Left lung (tissue), 10 donors: ENCODE data around the gene SLC43A3. TPM values are rescaled to one million over a fixed set of nuclear protein-coding genes. Genes with fewer than 3 reads are reported as not detected.
A peak's percentile ranks its signal among the peaks of the same experiment; 100 is the strongest.

Source experiments
- ATAC-seq: fragments of 200-7000 bp; cut with Tn5 transposase; one replicate; pipeline ENCODE4 v1.9.1; 2020; ENCODE audit warnings: moderate library complexity
- DNase-seq, 4 donors: peaks; one replicate each; pipeline ENCODE4 v3.0.0-alpha.2; 2013 to 2020
- H3K27ac ChIP-seq, 2 donors: fragments of 200-600 bp; sonication (generic) in 1 of 2; one replicate each; pipeline versions ENCODE4 v1.5.0 to v1.8.0; 2020 to 2021
- H3K27me3 ChIP-seq, 2 donors: fragments of 200-600 bp; sonication (generic) in 1 of 2; one replicate each; pipeline versions ENCODE4 v1.5.0 to v1.8.0; 2020 to 2021
- H3K36me3 ChIP-seq, 2 donors: fragments of 200-600 bp; sonication (generic) in 1 of 2; one replicate each; pipeline versions ENCODE4 v1.5.0 to v1.8.0; 2020 to 2021
- H3K4me1 ChIP-seq, 2 donors: fragments of 200-600 bp; one replicate each; pipeline ENCODE4 v1.8.0; 2021
- H3K4me3 ChIP-seq, 2 donors: fragments of 200-600 bp; sonication (generic) in 1 of 2; one replicate each; pipeline versions ENCODE4 v1.5.0 to v1.8.0; 2020 to 2021; ENCODE audit warnings: mild to moderate bottlenecking in 1 of 2
- H3K9me3 ChIP-seq, 2 donors: fragments of 200-600 bp; sonication (generic) in 1 of 2; one replicate each; pipeline versions ENCODE4 v1.5.0 to v1.8.0; 2020 to 2021
- intact Hi-C, 2 donors: fragments of 100-400 bp; cut with DNase I; formaldehyde crosslinking; loops; one replicate each; pipeline versions ENCODE4 v1.11.2 to v1.14.2; 2022
- polyA plus RNA-seq, 6 donors: library from polyadenylated mRNA; unstranded; fragments of 120-200 nt; gene quantifications; one replicate each; pipeline ENCODE4 v1.2.1, GENCODE V29; 2013; ENCODE audit not compliant: insufficient read length in 6 of 6
- total RNA-seq, 2 donors: library from RNA; stranded (reverse); fragmentation: NEBNext Ultra II Directional; extraction: Animal tissue kit (Norgen Biotek cat#: 25700); gene quantifications; one replicate each; pipeline ENCODE4 v1.2.1, GENCODE V29; 2021
- TF ChIP-seq, protein P1 (sequence below), 2 donors: fragments of 200-600 bp; sonication (generic) in 1 of 2; IDR thresholded peaks; one replicate each; pipeline versions ENCODE4 v1.5.0 to v1.8.0; 2021; ENCODE audit warnings: antibody characterized with exemption in 2 of 2
- donor health status: DM: no; HTN: yes; CAD: no.
- donor health status: DM: no; HTN: no; CAD: no.

The SLC43A3 gene
- total and polyA plus RNA-seq, 8 donors: 35.0 to 185 (median 40.8) TPM

GRCh38 chr11:57413681-57414080 is 13.2 kb downstream of the SLC43A3 start:
- Histone ChIP-seq H3K27ac (no peak overlapping the region), H3K27me3 (no peaks in the 10 kb centered on the region), H3K9me3 (no peaks in the 10 kb centered on the region), H3K36me3 (peaks cover 0 to 100% of the 10 kb centered on the region in 2 donors), H3K4me3 (no peak overlapping the region), H3K4me1 (peaks cover 11 to 18% of the 10 kb centered on the region in 2 donors)
- no peak for DNase-seq
- no peak for ATAC-seq
- intact Hi-C loops: no loop called here
- TF ChIP-seq, protein P1, sequence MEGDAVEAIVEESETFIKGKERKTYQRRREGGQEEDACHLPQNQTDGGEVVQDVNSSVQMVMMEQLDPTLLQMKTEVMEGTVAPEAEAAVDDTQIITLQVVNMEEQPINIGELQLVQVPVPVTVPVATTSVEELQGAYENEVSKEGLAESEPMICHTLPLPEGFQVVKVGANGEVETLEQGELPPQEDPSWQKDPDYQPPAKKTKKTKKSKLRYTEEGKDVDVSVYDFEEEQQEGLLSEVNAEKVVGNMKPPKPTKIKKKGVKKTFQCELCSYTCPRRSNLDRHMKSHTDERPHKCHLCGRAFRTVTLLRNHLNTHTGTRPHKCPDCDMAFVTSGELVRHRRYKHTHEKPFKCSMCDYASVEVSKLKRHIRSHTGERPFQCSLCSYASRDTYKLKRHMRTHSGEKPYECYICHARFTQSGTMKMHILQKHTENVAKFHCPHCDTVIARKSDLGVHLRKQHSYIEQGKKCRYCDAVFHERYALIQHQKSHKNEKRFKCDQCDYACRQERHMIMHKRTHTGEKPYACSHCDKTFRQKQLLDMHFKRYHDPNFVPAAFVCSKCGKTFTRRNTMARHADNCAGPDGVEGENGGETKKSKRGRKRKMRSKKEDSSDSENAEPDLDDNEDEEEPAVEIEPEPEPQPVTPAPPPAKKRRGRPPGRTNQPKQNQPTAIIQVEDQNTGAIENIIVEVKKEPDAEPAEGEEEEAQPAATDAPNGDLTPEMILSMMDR (IDR thresholded peaks at IDR 0.05): no peak

- ATAC-seq (no peak), DNase-seq (no peak)
- H3K27me3 ChIP-seq: no peaks in the 10 kb centered on the region
- no peak overlapping the region for H3K27ac ChIP-seq
- TF ChIP-seq, protein P1 (IDR thresholded peaks at IDR 0.05): no peak
- H3K4me1 ChIP-seq: peaks cover 0 to 24% of the 10 kb centered on the region in 2 donors
- intact Hi-C loops: no loop called here
- no peaks in the 10 kb centered on the region for H3K9me3 ChIP-seq
- H3K4me3 ChIP-seq: no peak overlapping the region
- H3K36me3 ChIP-seq: peaks cover 0 to 98% of the 10 kb centered on the region in 2 donors
Measured at GRCh38 chr11:57410287-57410686, 16.6 kb downstream of the SLC43A3 start.

DNA sequence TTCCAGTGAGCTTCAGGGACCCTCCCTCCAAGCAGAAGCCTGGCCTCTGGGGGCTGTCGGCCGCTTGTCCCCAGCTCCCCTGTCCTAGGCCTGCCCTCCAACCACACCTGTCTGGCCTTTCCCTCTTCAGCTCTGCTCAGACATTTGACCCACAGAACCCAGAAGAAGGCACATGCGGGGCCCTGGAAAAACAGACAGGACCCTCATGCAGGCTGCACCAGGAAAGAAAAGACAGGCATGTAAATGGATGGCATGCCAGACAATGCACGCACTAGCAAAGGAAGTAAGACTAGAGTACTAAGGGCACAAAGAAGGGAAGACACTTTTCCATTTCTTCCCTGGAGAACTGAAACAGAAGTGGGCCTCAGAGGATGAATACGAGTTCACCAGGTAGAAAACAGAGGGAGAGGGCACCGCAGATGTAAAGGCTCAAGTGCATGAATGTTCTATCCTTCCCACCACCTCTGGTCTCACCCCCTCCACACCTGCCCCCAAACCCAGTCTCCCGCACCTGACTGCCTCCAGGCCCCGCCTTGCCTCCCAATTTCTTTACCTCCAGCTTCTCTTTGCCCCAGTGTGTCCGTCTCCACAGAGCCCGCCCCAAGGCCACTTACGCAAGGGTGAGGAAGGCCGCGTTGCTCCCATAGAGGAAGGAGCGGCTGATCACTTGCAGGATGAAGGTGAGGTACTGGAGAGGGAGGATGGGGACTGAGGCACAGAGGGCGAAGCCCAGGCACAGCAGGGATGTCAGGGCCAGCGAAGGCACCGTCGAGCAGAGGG is 17.4 kb downstream of the SLC43A3 start:
- intact Hi-C loops: no loop called here
- TF ChIP-seq, protein P1 (IDR thresholded peaks at IDR 0.05): no peak
- peaks cover 0 to 90% of the 10 kb centered on the region in 2 donors for H3K36me3 ChIP-seq
- peaks cover 0 to 28% of the 10 kb centered on the region in 2 donors for H3K4me1 ChIP-seq
- H3K4me3 ChIP-seq: no peak overlapping the region
- no peak for DNase-seq
- H3K27ac ChIP-seq: no peak overlapping the region
- H3K9me3 ChIP-seq: no peaks in the 10 kb centered on the region
- H3K27me3 ChIP-seq: no peaks in the 10 kb centered on the region
- ATAC-seq: no peak

- Histone ChIP-seq H3K4me3 (no peak overlapping the region), H3K27me3 (no peaks in the 10 kb centered on the region), H3K4me1 (peaks cover 0 to 28% of the 10 kb centered on the region in 2 donors), H3K27ac (no peak overlapping the region), H3K36me3 (peaks cover 0 to 83% of the 10 kb centered on the region in 2 donors), H3K9me3 (no peaks in the 10 kb centered on the region)
- TF ChIP-seq, protein P1 (IDR thresholded peaks at IDR 0.05): no peak
- intact Hi-C loops: no loop called here
- no peak for ATAC-seq
- no peak for DNase-seq
Measured at GRCh38 chr11:57408771-57409170, 18.1 kb downstream of the SLC43A3 start.

DNA sequence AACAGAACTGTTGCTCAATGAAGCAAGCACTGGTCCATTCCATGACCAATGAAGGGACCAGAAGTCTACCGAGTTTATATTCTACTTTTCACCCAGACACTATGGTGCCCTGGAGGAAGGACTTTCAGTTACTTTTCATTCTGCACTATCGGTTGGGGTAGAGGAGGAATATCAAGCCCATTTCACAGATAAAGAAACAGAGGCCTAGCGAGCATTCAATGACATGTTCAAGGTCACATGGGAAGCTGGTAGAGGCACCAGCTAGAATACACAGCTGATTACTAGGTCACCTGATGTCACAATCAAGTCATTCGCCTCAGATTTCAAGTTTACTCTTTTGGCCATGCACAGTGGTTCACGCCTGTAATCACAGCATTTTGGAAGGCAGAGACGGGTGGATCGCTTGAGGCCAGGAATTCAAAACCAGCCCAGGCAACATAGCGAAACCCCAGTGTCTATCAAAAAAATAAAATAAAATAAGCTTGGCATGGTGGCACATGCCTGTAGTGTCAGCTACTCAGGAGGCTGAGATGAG is 18.9 kb downstream of the SLC43A3 start:
- Histone ChIP-seq H3K27me3 (no peaks in the 10 kb centered on the region), H3K4me1 (peaks cover 0 to 28% of the 10 kb centered on the region in 2 donors), H3K9me3 (no peaks in the 10 kb centered on the region), H3K36me3 (peaks cover 0 to 75% of the 10 kb centered on the region in 2 donors), H3K27ac (peak overlapping the region in 1 of 2 donors; percentile 67), H3K4me3 (no peak overlapping the region)
- intact Hi-C loops: no loop called here
- no peak for DNase-seq
- ATAC-seq: no peak
- TF ChIP-seq, protein P1 (IDR thresholded peaks at IDR 0.05): no peak
